Measurements from ENCODE around the gene PLPP4.

DNA sequence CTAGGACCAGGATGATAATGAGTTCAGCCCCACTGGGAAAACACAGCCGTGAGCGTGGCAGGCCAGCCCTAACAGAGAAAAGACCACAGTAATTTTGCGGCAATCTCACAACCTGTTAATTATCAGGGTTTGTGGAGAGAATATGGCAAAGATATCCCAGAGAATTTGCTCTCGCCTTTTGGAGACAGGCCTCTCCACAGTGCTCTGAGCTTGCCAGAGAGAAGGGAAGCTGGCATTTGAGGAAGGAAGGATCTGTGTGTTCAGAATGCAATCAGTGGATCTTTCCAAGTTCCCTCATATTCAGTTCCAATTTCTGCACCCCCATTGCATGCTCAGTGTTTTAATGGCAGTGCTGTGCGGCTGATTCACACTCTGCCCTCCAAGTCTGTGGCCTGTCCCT, 60.2 kb downstream of the PLPP4 start:
- no peak for TF ChIP-seq EP300 (IDR thresholded peaks at IDR 0.05; ENCODE audit: borderline replicate concordance in 1 of 2, control insufficient read depth in 1 of 2, low read depth in 2 of 2, low read length in 2 of 2)
- no peak for TF ChIP-seq CREB1 (IDR thresholded peaks at IDR 0.05; ENCODE audit: low read depth)
- TF ChIP-seq POLR2A (IDR thresholded peaks at IDR 0.05; ENCODE audit: low read depth, low read length), result no peak
- TF ChIP-seq YY1 (IDR thresholded peaks at IDR 0.05; ENCODE audit: low read depth, low read length), result no peak
- TF ChIP-seq FOS (IDR thresholded peaks at IDR 0.05; ENCODE audit: borderline replicate concordance, extremely low read depth, insufficient read length), result no peak
- no peak for TF ChIP-seq RELA (IDR thresholded peaks at IDR 0.05; ENCODE audit: borderline replicate concordance, partially characterized antibody)
- no peak for TF ChIP-seq NR2C2 (IDR thresholded peaks at IDR 0.05; ENCODE audit: borderline replicate concordance, control insufficient read depth, insufficient read length, low read depth)
- no peak for TF ChIP-seq CBFB (IDR thresholded peaks at IDR 0.05; ENCODE audit: low read depth)
- TF ChIP-seq, protein P1, sequence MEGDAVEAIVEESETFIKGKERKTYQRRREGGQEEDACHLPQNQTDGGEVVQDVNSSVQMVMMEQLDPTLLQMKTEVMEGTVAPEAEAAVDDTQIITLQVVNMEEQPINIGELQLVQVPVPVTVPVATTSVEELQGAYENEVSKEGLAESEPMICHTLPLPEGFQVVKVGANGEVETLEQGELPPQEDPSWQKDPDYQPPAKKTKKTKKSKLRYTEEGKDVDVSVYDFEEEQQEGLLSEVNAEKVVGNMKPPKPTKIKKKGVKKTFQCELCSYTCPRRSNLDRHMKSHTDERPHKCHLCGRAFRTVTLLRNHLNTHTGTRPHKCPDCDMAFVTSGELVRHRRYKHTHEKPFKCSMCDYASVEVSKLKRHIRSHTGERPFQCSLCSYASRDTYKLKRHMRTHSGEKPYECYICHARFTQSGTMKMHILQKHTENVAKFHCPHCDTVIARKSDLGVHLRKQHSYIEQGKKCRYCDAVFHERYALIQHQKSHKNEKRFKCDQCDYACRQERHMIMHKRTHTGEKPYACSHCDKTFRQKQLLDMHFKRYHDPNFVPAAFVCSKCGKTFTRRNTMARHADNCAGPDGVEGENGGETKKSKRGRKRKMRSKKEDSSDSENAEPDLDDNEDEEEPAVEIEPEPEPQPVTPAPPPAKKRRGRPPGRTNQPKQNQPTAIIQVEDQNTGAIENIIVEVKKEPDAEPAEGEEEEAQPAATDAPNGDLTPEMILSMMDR (IDR thresholded peaks at IDR 0.05 in 2 of 3, conservative IDR thresholded peaks at IDR 0.05 in 1 of 3; ENCODE audit: control insufficient read depth in 2 of 3, extremely low read depth in 1 of 3, insufficient read depth in 1 of 3, low read depth in 3 of 3, low read length in 3 of 3), result no peak
- TF ChIP-seq, protein P2, sequence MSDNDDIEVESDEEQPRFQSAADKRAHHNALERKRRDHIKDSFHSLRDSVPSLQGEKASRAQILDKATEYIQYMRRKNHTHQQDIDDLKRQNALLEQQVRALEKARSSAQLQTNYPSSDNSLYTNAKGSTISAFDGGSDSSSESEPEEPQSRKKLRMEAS (IDR thresholded peaks at IDR 0.05; ENCODE audit: low read depth, low read length), result no peak
- no peak for TF ChIP-seq ZNF274 (IDR thresholded peaks at IDR 0.05; ENCODE audit: insufficient read depth, insufficient read length)

Measured in GM12878 (cell line).